Choroid plexus epithelial cell (primary cell): ENCODE data around the gene PRMT9.

Experiments used
- DNase-seq: peaks from one replicate; pipeline ENCODE4 v3.0.0-alpha.2; 2010; ENCODE audit warnings: low read depth
- H3K4me3 ChIP-seq: 2 replicates; pipeline ENCODE4 v1.5.1; 2011; ENCODE audit warnings: low read depth, mild to moderate bottlenecking, control low read depth, low read length, moderate library complexity
- CTCF ChIP-seq: conservative IDR thresholded peaks from 2 replicates; pipeline ENCODE4 v1.5.1; 2011; ENCODE audit warnings: low read depth, mild to moderate bottlenecking, control low read depth, inconsistent platforms, low read length, moderate library complexity

PRMT9 gene

GRCh38 chr4:147626903-147627302, 57.1 kb downstream of the PRMT9 start:
- TF ChIP-seq CTCF = no peak
- no peak for DNase-seq
- H3K4me3 ChIP-seq = no peak overlapping the region

- DNase-seq = no peak
- no peak overlapping the region for H3K4me3 ChIP-seq
- no peak for TF ChIP-seq CTCF
Observed at GRCh38 chr4:147625733-147626132, 58.2 kb downstream of the PRMT9 start.

- no peak for DNase-seq
- no peak for TF ChIP-seq CTCF
- H3K4me3 ChIP-seq = no peak overlapping the region
Observed at GRCh38 chr4:147620315-147620714, 63.6 kb downstream of the PRMT9 start.

GRCh38 chr4:147617841-147618691, 65.9 kb downstream of the PRMT9 start:
- DNase-seq = no peak
- no peak for TF ChIP-seq CTCF
- peak overlapping the region; percentile 76 for H3K4me3 ChIP-seq

GRCh38 chr4:147617173-147617840, 66.7 kb downstream of the PRMT9 start, which contains the start of gene TMEM184C:
Gene TMEM184C, plus strand, starts transcription at chr4:147617397. Its CDS starts 560 bp downstream, at chr4:147617957.
- TF ChIP-seq CTCF = peak; percentile 35
- H3K4me3 ChIP-seq = peak within 1 kb of the TSS; percentile 76
- DNase-seq = peak; percentile 97

- DNase-seq = no peak
- no peak for TF ChIP-seq CTCF
- H3K4me3 ChIP-seq = peak overlapping the region; percentile 76
Observed at GRCh38 chr4:147616849-147617172, 67.2 kb downstream of the PRMT9 start.
